ENCODE data around the gene HTRA3. TPM values are rescaled to one million over a fixed set of nuclear protein-coding genes. Genes with fewer than 3 reads are reported as not detected.

Gene HTRA3
- total RNA-seq, 2 experiments from 2014 or later, result not detected

GRCh38 chr4:8305851-8306471 lies 36.4 kb downstream of the HTRA3 start:
- H3K36me3 ChIP-seq (ENCODE audit: insufficient read depth, low read length), result no peaks in the 10 kb centered on the region
- H3K4me1 ChIP-seq (ENCODE audit: insufficient read depth, low read length), result no peaks in the 10 kb centered on the region
- Mint-ChIP-seq H3K27me3 (peaks cover 4% of the 10 kb centered on the region), H3K27ac (no peak overlapping the region), H3K4me1 (ENCODE audit: low read depth) (no peaks in the 10 kb centered on the region), H3K4me3 (no peak overlapping the region), H3K9me3 (peaks cover 2% of the 10 kb centered on the region), H3K36me3 (ENCODE audit: low read depth) (no peaks in the 10 kb centered on the region)
- ChIA-PET POLR2A (no interaction called here), CTCF (no interaction called here)
- intact Hi-C loops (cut with DNase I, micrococcal nuclease), result no loop called here
- H3K27me3 ChIP-seq (ENCODE audit: control insufficient read depth in 1 of 2, insufficient read depth in 2 of 2, low read length in 2 of 2), result peaks cover 0 to 2% of the 10 kb centered on the region in 2 experiments
- H3K9me3 ChIP-seq (ENCODE audit: control insufficient read depth in 1 of 2, insufficient read depth in 1 of 2, low read length in 2 of 2), result peaks cover 0 to 26% of the 10 kb centered on the region in 2 experiments
- H3K27ac ChIP-seq (ENCODE audit: low read depth in 1 of 2, low read length in 2 of 2), result no peak overlapping the region
- no peak for TF ChIP-seq CTCF (IDR thresholded peaks at IDR 0.05)
- ATAC-seq (ENCODE audit: poor library complexity), result no peak
- DNase-seq, result peak in 1 of 14 experiments; percentile 31
- H3K4me3 ChIP-seq (ENCODE audit: low read length), result no peak overlapping the region

- Histone ChIP-seq H3K27me3 (ENCODE audit: control insufficient read depth in 1 of 2, insufficient read depth in 2 of 2, low read length in 2 of 2) (peaks cover 0 to 2% of the 10 kb centered on the region in 2 experiments), H3K4me1 (ENCODE audit: insufficient read depth, low read length) (no peaks in the 10 kb centered on the region), H3K4me3 (ENCODE audit: low read length) (no peak overlapping the region), H3K9me3 (ENCODE audit: control insufficient read depth in 1 of 2, insufficient read depth in 1 of 2, low read length in 2 of 2) (peaks cover 0 to 30% of the 10 kb centered on the region in 2 experiments), H3K27ac (ENCODE audit: low read depth in 1 of 2, low read length in 2 of 2) (no peak overlapping the region), H3K36me3 (ENCODE audit: insufficient read depth, low read length) (no peaks in the 10 kb centered on the region)
- no peak overlapping the region for H3K27ac Mint-ChIP-seq
- H3K4me3 Mint-ChIP-seq, result no peak overlapping the region
- no peak for ATAC-seq (ENCODE audit: poor library complexity)
- TF ChIP-seq CTCF (IDR thresholded peaks at IDR 0.05), result no peak
- no peaks in the 10 kb centered on the region for H3K9me3 Mint-ChIP-seq
- peaks cover 4% of the 10 kb centered on the region for H3K27me3 Mint-ChIP-seq
- intact Hi-C loops (cut with DNase I, micrococcal nuclease), result no loop called here
- ChIA-PET POLR2A (no interaction called here), CTCF (no interaction called here)
- H3K4me1 Mint-ChIP-seq (ENCODE audit: low read depth), result no peaks in the 10 kb centered on the region
- H3K36me3 Mint-ChIP-seq (ENCODE audit: low read depth), result no peaks in the 10 kb centered on the region
- DNase-seq, result peak in 1 of 14 experiments; percentile 24
Observed at GRCh38 chr4:8306511-8307021, 37.0 kb downstream of the HTRA3 start.

- TF ChIP-seq CTCF (IDR thresholded peaks at IDR 0.05), result no peak
- ChIA-PET POLR2A (no interaction called here), CTCF (no interaction called here)
- Histone ChIP-seq H3K4me3 (ENCODE audit: low read length) (no peak overlapping the region), H3K4me1 (ENCODE audit: insufficient read depth, low read length) (no peaks in the 10 kb centered on the region), H3K36me3 (ENCODE audit: insufficient read depth, low read length) (no peaks in the 10 kb centered on the region), H3K9me3 (ENCODE audit: control insufficient read depth in 1 of 2, insufficient read depth in 1 of 2, low read length in 2 of 2) (peaks cover 0 to 27% of the 10 kb centered on the region in 2 experiments), H3K27me3 (ENCODE audit: control insufficient read depth in 1 of 2, insufficient read depth in 2 of 2, low read length in 2 of 2) (peaks cover 0 to 5% of the 10 kb centered on the region in 2 experiments), H3K27ac (ENCODE audit: low read depth in 1 of 2, low read length in 2 of 2) (no peak overlapping the region)
- ATAC-seq (ENCODE audit: poor library complexity), result no peak
- intact Hi-C loops (cut with DNase I, micrococcal nuclease), result no loop called here
- Mint-ChIP-seq H3K4me1 (ENCODE audit: low read depth) (no peaks in the 10 kb centered on the region), H3K36me3 (ENCODE audit: low read depth) (no peaks in the 10 kb centered on the region), H3K9me3 (no peaks in the 10 kb centered on the region), H3K27ac (no peak overlapping the region), H3K27me3 (peaks cover 4% of the 10 kb centered on the region), H3K4me3 (no peak overlapping the region)
- DNase-seq, result peak in 1 of 14 experiments; percentile 7
Observed at GRCh38 chr4:8307121-8307520, 37.6 kb downstream of the HTRA3 start.
